Urinary bladder (tissue), 4 donors: Measurements from ENCODE around the gene IGFBP5. TPM values are rescaled to one million over a fixed set of nuclear protein-coding genes. Genes with fewer than 3 reads are reported as not detected.
A peak's percentile ranks its signal among the peaks of the same experiment; 100 is the strongest.

ENCODE experiments used
- DNase-seq: peaks from one replicate; pipeline ENCODE4 v3.0.0-alpha.2; 2015; ENCODE audit errors: extremely low spot score
- H3K27ac ChIP-seq: one replicate; pipeline ENCODE4 v1.5.1; 2013; ENCODE audit warnings: low read depth, mild to moderate bottlenecking, moderate library complexity
- H3K36me3 ChIP-seq: one replicate; pipeline ENCODE4 v1.6.1; 2013; ENCODE audit warnings: mild to moderate bottlenecking, moderate library complexity; ENCODE audit not compliant: insufficient read depth
- H3K4me1 ChIP-seq: one replicate; pipeline ENCODE4 v1.6.1; 2013; ENCODE audit warnings: mild to moderate bottlenecking, moderate library complexity; ENCODE audit not compliant: insufficient read depth
- H3K4me3 ChIP-seq: one replicate; pipeline ENCODE4 v1.5.1; 2013; ENCODE audit warnings: low read depth, low read length
- WGBS: extraction: QIAGEN DNeasy Blood & Tissue Kit; methylation state at CpG from one replicate; pipeline ENCODE4 v1.1.7; 2013; 5-methylcytosine and 5-hydroxymethylcytosine counted together
- polyA plus RNA-seq: library from polyadenylated mRNA; stranded (reverse); fragments of 200-250 nt; gene quantifications from one replicate; pipeline ENCODE4 v1.2.3, GENCODE V29; 2013
- total RNA-seq: library from RNA; depleted of rRNA; stranded (reverse); fragments of >200 nt; gene quantifications from one replicate; pipeline ENCODE4 v1.2.3, GENCODE V29; 2014
- donor health status: healthy with polysubstance abuse.
- donor health status: healthy.

Gene IGFBP5
- total and polyA plus RNA-seq, 2 donors: 159 to 516 TPM

GRCh38 chr2:216727346-216728122, 32.2 kb upstream of the IGFBP5 start:
- 93% methylated on average over 8 of the region's 8 CpGs for WGBS

GRCh38 chr2:216724190-216724589, 28.8 kb upstream of the IGFBP5 start:
- Histone ChIP-seq H3K4me3 (no peak overlapping the region), H3K36me3 (no peaks in the 10 kb centered on the region), H3K27ac (no peak overlapping the region), H3K4me1 (no peaks in the 10 kb centered on the region)
- no peak for DNase-seq
- 89% methylated on average over 5 of the region's 5 CpGs for WGBS

More at GRCh38 chr2:216727346-216728122, 32.2 kb upstream of the IGFBP5 start:
- DNase-seq: no peak
- Histone ChIP-seq H3K36me3 (no peaks in the 10 kb centered on the region), H3K27ac (no peak overlapping the region), H3K4me1 (no peaks in the 10 kb centered on the region), H3K4me3 (no peak overlapping the region)

- no peak overlapping the region for H3K27ac ChIP-seq
- H3K4me1 ChIP-seq: no peaks in the 10 kb centered on the region
- 97% methylated on average over 1 of the region's 1 CpG for WGBS
- no peak for DNase-seq
- no peak overlapping the region for H3K4me3 ChIP-seq
- no peaks in the 10 kb centered on the region for H3K36me3 ChIP-seq
Measured at GRCh38 chr2:216721141-216721540, 25.8 kb upstream of the IGFBP5 start.

- H3K27ac ChIP-seq: no peak overlapping the region
- no peak overlapping the region for H3K4me3 ChIP-seq
- DNase-seq: no peak
- WGBS: 83% methylated on average over 4 of the region's 4 CpGs
- H3K36me3 ChIP-seq: no peaks in the 10 kb centered on the region
- H3K4me1 ChIP-seq: no peaks in the 10 kb centered on the region
Measured at GRCh38 chr2:216720722-216721121, 25.4 kb upstream of the IGFBP5 start.

- H3K27ac ChIP-seq: no peak overlapping the region
- no peaks in the 10 kb centered on the region for H3K4me1 ChIP-seq
- WGBS: 94% methylated on average over 8 of the region's 8 CpGs
- H3K4me3 ChIP-seq: no peak overlapping the region
- no peaks in the 10 kb centered on the region for H3K36me3 ChIP-seq
- no peak for DNase-seq
Measured at GRCh38 chr2:216717907-216718615, 22.7 kb upstream of the IGFBP5 start.

DNA sequence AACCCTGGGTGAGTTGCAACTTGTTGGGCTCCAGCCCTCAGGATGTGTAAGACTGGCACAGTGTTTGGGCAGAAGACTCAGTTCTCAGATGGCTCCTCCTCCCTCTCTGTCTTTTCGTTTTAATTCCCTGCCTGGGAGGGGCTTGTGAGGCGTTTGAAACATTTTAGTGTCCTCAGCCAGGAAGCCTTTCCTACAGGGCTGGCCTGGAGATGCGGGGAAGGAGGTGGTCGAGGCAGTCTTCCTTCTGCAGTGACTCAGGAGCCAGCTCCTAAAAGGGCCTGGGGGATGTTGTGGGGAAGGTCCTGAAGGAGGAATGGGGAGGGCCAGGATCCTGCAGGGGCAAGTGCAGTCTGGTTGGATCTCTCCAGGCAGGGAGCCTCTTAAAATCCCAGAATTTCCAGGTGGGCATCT, 22.1 kb upstream of the IGFBP5 start:
- H3K4me1 ChIP-seq: no peaks in the 10 kb centered on the region
- H3K4me3 ChIP-seq: no peak overlapping the region

DNA sequence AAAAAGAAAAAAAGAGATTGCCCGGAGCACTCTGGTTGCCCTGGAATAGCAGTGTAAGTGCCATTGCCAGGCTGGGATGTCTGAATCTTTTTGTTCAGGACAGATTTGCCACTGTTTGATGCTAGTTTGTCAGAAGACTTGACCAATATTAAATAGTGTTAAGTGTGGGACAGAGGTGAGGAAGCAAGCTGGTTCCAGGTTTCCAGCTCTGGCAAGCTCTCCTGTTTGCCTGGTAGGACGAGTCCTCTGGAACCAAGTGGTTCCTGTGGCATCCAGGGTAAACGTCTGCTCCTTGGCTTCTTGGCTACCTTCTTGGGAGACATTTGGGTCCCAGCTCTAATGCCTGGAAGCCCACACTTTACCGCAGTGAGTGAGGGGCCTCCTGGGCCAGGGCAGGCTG, 20.8 kb upstream of the IGFBP5 start:
- 87% methylated on average over 4 of the region's 4 CpGs for WGBS
- no peak overlapping the region for H3K27ac ChIP-seq
- no peaks in the 10 kb centered on the region for H3K36me3 ChIP-seq
- no peaks in the 10 kb centered on the region for H3K4me1 ChIP-seq
- no peak overlapping the region for H3K4me3 ChIP-seq
- no peak for DNase-seq

More for the DNA sequence above, 22.1 kb upstream of the IGFBP5 start:
- no peak for DNase-seq
- Histone ChIP-seq H3K36me3 (no peaks in the 10 kb centered on the region), H3K27ac (no peak overlapping the region)
- WGBS: 35% methylated on average over 4 of the region's 4 CpGs

DNA sequence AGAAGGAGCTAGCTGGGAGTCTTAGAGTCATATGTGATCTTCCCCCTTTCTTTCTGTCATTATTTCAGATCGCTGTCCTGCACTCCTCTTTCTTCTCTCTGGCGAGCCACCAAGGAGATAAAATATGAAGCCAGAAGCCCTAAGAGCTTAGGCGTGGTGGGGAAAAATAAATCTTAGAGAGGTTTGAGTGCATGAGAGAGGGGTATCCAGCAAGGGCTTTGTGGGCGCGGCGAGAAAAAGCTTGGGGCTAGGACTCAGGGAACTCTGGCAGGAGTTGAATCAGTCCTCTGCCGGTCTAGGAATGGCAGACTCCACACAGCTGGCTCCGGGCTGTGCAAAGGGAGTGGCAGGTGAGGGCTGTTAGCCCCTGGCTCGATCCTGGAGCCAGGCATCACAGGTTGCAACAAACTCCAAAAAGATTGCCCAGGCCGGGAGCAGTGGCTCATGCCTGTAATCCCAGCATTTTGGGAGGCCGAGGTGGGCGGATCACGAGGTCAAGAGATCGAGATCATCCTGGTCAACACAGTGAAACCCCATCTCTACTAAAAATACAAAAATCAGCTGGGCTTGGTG, 20.1 kb upstream of the IGFBP5 start:
- Histone ChIP-seq H3K27ac (no peak overlapping the region), H3K4me3 (no peak overlapping the region), H3K36me3 (no peaks in the 10 kb centered on the region), H3K4me1 (no peaks in the 10 kb centered on the region)
- DNase-seq: no peak
- WGBS: 59% methylated on average over 14 of the region's 14 CpGs

DNA sequence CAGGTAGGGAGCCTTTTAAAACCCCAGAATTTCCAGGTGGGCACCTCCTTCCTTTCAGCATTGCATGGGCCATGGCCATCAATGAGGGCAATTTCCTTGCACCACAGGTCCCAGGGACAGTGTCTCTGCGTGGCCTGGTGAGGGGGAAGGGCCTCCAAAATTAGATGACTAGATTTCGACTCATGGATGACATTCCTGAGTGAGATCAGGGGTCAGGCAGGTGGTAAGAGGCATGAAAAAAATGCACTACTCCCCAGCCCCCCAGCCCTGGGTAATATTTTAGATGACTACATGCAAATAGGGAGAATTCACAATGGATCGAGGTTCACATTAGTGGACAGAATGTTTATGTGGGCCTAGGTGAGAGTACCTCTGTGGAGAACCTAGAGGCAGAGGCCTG, 19.0 kb upstream of the IGFBP5 start:
- no peaks in the 10 kb centered on the region for H3K4me1 ChIP-seq
- H3K4me3 ChIP-seq: no peak overlapping the region
- WGBS: 81% methylated on average over 3 of the region's 3 CpGs
- H3K27ac ChIP-seq: no peak overlapping the region
- no peaks in the 10 kb centered on the region for H3K36me3 ChIP-seq
- DNase-seq: no peak

GRCh38 chr2:216713691-216714336, 18.5 kb upstream of the IGFBP5 start:
- WGBS: 58% methylated on average over 8 of the region's 8 CpGs
- no peaks in the 10 kb centered on the region for H3K36me3 ChIP-seq
- DNase-seq: no peak
- no peaks in the 10 kb centered on the region for H3K4me1 ChIP-seq
- H3K27ac ChIP-seq: no peak overlapping the region
- no peak overlapping the region for H3K4me3 ChIP-seq

GRCh38 chr2:216711348-216711747, 16.0 kb upstream of the IGFBP5 start:
- H3K4me3 ChIP-seq: no peak overlapping the region
- no peak for DNase-seq
- WGBS: 67% methylated on average over 8 of the region's 8 CpGs
- H3K27ac ChIP-seq: peak overlapping the region; percentile 66
- H3K4me1 ChIP-seq: no peaks in the 10 kb centered on the region
- no peaks in the 10 kb centered on the region for H3K36me3 ChIP-seq

GRCh38 chr2:216710551-216711301, 15.4 kb upstream of the IGFBP5 start:
- no peaks in the 10 kb centered on the region for H3K4me1 ChIP-seq
- DNase-seq: no peak
- no peaks in the 10 kb centered on the region for H3K36me3 ChIP-seq
- peak overlapping the region; percentile 38 for H3K27ac ChIP-seq
- H3K4me3 ChIP-seq: no peak overlapping the region
- 32% methylated on average over 11 of the region's 11 CpGs for whole genome bisulfite sequencing

GRCh38 chr2:216702756-216703155, 7.4 kb upstream of the IGFBP5 start:
- no peak for DNase-seq
- no peak overlapping the region for H3K27ac ChIP-seq

More at GRCh38 chr2:216702756-216703155, 7.4 kb upstream of the IGFBP5 start:
- H3K36me3 ChIP-seq: no peaks in the 10 kb centered on the region
- H3K4me3 ChIP-seq: no peak overlapping the region
- WGBS: 84% methylated on average over 1 of the region's 1 CpG
- H3K4me1 ChIP-seq: no peaks in the 10 kb centered on the region
